SH-SY5Y (cell line): Measurements from ENCODE around the gene NLRP3.

Experiments used
- GATA2 ChIP-seq: IDR thresholded peaks from 2 replicates; pipeline ENCODE4 v1.6.1; 2011; ENCODE audit warnings: mild to moderate bottlenecking, low read depth, low read length
- GATA3 ChIP-seq: IDR thresholded peaks from 2 replicates; pipeline ENCODE4 v1.6.1; 2011; ENCODE audit warnings: low read depth, mild to moderate bottlenecking, low read length, moderate library complexity

DNA sequence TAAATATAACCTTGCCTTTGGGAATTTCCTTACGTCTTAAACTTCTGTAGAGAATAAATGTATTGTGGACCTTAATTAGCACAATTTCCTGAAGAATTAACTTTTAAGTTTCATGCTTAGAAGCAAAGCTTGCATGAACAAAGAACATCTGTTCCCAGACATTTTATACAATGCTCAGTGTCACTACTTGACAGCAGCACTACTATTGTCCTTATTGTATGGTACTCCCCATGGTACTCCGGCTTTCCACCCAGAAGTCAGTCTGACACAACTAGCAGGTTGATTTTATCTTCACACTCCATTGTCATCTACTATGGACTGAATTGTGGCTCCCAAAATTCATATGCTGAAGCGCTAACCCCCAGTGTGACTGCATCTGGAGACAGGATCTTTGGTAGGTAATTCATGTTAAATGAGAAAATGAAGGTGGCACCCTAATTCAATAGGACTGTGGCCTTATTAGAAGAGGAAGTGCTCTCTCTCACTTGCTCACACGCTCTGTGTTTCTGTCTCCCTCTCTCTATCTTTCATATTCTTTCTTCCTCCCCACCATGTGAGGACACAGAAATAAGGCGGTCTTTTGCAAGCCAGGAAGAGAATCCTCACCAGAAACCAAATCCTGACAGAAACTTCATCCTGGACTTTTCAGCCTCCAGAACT, 52.6 kb downstream of the NLRP3 start:
- TF ChIP-seq GATA2 = no peak
- TF ChIP-seq GATA3 = no peak
